HG03175 (cell line): ENCODE results near the gene APBA3.

ENCODE experiments used
- ATAC-seq: cut with Tn5 transposase; IDR thresholded peaks from one replicate; pipeline ENCODE4 v1.9.1; 2021; ENCODE audit warnings: mild to moderate bottlenecking, moderate library complexity; ENCODE audit not compliant: unreplicated experiment

Gene APBA3

DNA sequence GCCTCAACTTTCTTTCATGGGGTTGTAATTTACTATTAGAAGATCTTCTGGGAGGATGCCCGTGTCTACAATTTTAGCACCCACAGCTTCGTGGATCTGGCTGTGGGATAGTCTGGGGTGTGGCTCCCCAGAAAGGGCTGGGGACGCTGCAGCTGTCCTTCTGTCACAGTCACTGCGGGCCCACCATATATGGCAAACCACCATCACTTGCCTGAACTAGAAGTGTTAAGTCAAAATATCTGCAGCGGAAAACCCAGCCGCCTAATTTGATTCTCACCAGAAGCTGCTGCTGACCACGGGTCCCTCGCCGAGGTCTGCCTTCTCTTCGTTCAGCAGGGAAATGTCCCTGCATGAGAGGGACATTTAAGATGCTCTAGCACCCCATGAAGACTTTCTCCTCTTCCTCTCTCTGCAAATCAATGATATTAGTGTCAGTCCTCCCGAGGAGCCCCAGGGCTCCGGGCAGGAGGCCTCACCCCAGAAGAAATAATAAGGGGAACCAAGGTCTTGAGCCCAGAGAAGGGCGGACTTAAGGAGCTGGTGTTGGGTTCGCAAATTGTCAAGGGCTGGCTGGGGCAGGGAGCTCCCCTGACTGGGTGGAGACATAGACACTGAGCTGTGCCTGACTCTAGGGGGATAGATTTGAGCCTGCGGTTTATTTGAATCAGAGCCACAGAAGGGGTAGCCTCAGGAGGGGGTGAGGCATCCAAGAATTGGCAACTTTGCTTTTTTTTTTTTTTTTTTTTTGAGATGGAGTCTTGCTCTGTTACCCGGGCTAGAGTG is 27.7 kb upstream of the APBA3 start:
- no peak for ATAC-seq

DNA sequence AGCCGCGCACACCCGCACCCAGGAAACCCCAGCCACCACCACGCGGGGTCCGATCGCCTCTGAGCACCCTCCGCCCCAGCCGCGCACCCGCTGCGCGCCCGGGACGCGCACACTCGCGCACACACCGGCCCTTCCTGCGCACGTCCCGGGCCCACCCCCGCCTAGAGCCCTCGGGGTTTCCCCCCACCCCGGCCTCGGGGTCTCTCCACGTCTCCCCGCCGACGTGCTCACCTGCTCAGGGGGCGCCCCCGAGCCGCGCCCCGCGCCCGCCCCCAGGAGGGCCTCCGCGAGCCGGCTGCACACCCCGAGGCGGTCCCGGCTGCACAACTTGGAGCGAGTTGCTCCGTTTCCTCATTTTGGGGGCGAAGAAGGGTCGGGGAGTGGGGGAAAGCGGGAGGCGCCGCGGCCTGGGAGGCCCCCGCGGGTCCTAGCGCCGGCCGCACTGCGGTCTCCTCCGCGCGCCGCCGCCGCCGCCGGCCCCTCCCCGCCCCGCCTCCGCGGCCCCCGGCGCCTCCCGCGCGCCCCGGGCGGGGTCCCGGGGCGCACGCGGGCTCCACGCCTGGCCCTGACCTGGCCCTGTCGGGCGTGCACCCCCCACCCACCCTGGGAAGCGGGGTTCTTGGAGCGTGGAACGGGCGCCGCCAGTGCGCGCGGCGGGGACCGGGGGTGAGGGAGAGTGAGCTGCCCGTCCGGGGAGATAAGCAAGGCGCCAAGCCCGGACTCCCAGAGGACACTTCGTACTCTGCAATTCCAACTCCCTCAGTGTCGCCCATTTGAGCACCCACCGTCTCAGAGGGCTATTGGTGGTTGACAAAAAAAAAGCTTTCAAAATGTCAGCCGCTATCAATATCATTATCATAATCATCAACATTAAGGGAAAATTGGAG is 24.7 kb upstream of the APBA3 start, which contains the start of gene MATK:
Gene MATK, minus strand, starts transcription at position 444 of the 887 bp plus-strand sequence. CDS start 1,246 bp downstream, outside the sequence.
- ATAC-seq, result no peak

DNA sequence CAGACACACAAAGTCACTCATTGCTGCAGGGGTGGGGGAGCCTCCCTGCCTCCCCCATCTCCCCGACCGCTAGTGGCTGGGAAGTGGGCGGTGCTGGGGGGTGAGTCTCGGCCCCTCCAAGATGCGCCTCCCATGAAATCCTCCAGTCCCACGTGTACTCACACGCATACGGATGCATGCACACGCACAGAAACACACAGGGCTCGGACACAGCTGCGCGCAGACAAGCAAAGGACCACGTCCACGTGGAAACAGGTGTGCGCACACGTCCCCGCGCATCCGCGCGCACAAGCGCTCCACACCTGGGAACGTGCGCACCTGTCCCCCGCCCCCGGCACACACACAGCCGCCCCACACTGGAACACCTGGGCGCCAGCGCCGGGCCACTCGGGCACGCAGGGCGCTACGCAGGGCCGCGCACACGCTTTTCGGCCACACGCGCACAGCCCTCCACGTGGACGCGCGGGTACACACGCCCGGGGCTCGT is 24.0 kb upstream of the APBA3 start:
- no peak for ATAC-seq

DNA sequence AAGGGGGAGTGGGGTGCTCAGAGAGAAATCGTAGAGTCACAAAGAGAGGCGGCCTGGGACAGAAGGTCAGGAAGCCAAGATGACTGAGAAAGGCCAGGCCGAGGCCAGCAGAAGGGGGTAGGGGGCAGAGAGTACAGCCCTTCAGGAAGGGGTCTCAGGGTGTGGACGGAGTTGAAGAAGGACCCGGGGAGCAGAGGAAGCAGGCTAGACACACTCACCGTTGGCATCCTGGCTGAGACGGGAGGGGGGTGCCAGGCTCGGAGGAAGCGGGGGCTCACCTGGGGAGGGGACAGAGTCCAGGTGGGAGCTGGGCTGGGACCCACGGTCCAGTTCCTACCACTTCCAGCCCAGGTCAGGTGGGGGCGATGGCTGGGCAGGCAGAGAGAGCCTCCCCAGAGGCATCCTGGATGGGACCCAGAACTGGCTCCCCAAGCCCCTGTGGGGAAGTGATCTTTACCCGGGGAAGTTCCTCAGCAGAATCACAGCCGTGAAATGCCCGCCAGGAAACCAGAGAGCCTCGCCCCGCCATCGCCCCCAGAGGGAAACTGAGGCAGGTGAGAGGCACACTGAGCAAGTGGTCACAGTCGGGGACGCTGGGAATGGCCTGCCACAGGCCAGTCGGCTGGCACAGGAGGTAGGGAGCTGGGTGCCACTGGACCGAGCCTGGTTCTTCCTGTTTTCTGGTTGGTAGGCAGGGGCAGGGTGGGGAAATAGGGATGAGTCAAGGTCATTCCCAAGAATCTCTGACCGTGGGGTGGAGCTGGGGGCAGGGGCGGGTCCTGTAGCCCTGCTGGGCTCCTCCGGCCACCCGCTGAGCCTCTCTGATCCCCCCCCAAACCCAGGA is 23.3 kb upstream of the APBA3 start:
- ATAC-seq, result no peak

DNA sequence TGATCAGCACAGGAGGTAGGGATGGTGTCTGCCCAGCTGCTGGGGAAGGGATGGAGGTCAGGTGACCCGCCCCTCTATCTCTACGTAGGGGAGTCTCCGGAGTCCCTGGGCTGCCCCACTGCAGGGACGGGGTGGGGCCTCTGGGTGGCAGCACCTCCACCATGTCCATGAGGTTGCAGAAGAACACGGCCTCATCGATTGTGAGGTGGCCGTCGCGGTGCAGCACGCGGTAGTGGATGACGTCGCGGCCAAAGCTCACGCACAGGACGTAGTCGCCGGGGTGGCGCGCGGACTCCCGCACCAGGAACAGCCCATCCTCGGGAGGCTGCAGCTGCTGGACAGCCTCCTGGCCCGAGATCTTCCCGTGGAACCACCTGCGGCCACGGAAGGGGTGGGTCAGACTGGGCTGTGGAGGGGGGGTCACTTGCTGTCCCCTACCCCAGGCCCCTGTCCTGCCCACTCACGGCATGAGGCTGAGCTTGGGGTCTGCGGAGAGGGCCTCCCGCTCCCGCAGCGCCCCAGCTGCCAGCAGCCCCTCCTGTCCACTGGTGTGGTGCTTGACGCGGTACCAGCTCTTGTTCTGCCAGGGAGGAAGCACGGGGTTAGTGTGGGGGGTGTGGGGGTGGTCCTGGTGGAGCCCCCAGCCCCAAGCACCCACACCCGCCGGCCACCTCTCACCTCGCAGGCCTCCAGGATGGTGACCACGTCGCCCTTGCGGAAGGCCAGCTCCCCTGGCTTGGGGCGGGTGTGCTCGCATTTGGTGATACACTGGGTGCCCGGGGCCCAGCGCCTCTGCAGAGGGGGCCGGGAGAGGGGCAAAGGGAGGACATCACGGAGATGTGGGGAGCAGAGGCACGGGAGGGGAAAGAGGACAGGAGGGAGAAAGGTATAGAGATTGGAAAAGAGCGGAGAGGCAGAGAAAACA is 22.4 kb upstream of the APBA3 start:
- ATAC-seq, result no peak

DNA sequence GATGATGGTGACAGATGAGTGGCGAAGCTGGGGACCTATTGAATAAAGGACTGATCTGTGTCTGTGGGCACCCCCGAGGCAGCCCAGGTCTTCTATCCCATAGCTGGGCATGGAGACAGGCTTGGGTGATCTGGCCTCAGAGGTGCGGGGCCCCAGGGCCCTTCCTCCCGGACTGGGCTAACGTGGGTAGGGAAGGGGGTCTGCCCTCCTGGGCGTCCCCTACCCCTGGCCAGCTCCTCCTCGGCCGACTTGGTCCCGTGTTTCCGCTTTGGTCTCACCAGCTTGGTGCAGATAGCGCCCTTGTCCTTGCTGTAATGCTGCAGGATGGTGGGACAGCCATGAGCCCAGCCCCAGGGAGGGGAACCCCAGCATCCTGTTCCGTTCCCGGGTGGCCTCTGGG is 21.4 kb upstream of the APBA3 start:
- no peak for ATAC-seq

DNA sequence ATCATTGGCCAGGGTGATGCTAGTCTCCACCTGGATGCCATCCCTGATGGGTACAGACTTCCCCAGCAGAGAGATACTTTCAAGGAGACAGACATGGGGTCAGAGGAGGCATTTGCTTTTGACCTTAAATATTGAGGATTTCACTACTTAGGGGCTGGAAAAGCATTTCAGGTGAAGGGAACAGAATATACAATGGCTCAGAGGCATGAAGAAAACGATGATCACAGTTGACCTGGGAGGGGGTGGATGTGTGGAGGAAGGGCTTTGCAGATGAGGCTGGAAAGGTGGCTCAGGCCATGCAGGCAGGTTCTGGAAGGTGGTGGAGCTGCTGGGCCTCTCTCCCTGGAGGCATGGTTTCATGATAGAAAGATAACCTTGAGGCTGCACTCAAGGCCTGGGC is 20.8 kb upstream of the APBA3 start:
- no peak for ATAC-seq

DNA sequence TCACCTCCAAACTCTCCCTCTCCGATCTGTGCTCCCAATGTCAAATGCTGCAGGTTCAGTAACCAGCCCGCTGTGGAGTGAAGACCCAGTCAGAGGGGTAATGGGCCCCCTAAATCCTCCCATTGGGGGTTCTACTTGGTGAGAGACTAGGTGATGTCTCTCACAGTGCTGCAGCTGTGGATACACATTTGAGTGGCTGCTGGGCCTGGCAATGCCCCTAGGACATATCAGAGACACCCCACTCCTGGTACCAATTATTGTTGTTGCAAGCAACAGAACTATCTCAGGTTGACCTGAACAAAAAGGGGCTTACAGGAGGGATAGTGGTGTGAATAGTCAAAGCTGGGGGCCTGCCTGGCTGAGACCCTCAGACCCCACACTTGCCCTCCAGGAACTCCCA is 20.1 kb upstream of the APBA3 start:
- ATAC-seq, result no peak

DNA sequence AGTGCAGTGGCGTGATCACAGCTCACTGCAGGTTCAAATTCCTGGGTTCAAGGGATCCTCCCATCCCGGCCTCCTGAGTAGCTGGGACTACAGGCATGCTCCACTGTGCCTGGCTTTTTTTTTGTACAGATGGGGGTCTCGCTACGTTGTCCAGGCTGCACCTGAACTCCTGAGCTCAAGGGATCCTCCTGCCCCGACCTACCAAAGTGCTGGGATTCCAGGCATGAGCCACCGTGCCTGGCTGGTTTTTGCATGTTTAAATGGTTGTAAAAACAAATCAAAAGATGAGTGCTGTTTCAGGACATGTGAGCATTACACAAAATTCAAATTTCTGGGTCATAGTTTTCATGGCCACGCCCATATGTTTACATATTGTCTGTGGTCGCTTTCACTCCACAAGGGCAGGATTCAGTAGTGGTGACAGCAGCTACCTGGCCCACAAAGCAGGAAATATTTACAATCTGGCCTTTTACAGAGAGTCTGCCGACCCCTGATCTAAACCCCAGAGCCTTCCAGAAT is 19.4 kb upstream of the APBA3 start:
- ATAC-seq, result no peak

DNA sequence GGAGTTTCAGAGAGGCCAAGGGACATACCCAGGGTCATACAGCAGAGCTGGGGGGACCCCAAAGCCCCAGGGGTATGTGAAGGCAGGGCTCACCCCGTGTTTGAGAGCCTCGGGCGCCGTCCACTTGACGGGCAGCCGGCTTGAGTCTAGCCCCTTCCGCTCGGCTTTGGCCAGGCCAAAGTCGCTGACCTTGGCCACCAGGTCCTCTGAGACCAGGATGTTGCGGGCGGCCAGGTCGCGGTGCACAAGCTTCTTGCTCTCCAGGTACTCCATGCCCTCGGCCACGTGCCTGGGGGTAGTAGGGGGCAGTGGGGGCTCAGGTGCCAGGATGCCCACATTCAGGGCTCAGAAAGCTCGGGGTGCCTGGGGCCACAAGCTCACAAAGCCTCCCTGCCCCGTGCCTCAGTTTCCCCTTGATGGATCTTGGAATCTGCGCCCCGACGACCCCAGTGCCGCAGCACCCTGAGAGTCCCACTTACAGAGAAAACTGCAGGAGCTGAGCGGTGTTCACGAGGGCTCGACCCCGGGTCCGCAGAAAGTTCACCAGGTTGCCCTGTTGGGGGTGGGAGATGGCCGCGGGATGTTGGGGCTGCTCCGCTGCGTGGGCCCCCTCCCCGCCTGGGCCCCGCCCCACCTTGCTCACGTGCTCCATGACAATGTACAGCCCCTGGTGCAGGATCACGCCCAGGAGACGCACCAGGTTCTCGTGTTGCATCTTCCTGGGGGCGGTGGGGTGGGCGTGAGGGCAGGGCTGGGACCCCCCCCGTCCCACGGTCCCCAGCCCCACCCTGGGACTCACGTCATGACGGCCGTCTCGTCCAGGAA is 17.6 kb upstream of the APBA3 start:
- ATAC-seq, result no peak

DNA sequence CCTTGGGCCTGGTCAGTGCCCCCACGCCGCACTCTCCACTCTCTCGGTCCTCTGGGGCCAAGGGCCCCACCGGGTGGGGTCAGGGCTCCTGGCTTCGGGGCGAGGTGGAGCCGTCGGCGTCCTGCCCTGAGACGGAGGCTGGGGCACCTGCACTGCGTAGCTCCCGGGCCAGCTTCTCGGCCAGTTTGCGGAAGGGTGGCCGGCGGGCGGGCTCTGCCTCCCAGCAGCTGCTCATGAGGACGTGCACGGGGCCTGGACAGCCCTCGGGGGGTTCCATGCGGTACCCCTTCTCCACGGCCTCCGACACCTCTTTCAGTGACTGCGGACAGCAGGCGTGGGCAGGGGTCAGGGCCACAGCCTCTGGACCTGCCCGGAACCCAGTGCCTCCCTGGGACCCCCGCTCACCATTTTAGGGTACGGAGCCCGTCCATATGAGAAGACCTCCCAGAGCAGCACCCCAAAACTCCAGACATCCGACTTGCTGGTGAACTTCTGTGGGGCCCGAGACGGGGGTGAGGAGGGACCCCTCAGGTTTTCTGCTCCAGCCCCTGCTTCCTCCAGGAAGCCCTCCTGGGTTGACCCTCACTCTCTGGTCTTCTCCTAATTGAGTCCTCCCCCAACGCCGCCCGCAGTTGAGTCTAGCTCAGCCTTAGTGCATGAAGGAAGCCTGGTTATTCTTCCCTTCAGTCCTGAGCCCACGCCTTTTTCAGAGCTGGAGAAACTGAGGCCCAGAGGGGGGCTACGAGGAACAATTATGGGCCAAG is 16.8 kb upstream of the APBA3 start:
- ATAC-seq, result no peak

DNA sequence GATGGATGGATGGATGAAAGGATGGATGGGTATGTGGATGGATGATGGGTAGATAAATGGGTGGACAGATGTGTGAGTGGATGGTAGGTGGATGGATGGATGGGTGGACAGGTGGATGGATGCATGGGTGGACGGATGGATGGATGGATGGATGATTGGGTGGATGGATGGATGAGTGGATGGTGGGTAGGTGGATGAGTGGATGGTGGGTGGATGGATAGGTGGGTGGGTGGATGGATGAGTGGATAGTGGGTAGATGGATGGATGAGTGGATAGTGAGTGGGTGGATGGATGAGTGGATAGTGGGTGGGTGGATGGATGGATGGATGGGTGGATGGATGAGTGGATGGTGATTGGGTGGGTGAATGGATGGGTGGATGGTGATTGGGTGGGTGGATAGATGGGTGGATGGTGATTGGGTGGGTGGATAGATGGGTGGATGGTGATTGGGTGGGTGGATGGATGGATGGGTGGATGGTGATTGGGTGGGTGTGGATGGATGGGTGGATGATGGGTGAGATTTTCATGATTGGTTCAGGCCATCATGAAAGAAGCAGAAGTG is 15.1 kb upstream of the APBA3 start:
- ATAC-seq, result no peak

DNA sequence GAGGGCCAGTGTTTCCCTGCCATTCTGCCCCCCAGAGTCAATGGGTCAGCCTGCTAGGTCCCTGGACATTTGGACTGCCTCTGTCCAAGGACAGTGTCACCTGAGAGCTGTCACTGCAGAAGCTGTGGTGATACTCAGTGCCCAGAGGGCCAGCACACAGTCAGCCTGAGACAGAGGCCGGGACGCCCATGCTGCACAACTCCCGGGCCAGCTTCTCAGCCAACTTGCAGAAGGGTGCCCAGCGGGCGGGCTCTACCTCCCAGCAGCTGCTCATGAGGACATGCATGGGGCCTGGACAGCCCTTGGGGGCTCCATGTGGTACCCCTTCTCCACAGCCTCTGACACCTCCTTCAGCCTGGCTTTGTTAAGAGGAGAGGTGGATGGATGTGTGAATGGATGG is 14.3 kb upstream of the APBA3 start:
- ATAC-seq, result no peak

DNA sequence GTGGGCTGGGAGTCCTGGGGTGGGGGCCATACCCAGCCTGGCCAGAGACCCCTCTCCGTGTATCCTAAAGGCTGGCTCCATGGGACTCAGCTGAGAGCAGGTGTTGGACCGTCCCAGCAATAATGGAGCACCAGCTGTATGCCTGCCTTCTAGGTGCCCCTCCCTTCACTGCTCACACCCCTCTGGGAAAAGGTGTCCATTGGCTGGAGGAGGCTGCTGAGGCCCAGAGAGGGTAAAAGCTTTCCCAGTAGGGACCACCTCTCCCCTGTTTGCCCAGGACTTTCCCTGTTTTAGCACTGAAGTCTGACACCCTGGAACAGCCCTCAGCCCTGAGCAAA is 13.9 kb upstream of the APBA3 start:
- ATAC-seq, result no peak

DNA sequence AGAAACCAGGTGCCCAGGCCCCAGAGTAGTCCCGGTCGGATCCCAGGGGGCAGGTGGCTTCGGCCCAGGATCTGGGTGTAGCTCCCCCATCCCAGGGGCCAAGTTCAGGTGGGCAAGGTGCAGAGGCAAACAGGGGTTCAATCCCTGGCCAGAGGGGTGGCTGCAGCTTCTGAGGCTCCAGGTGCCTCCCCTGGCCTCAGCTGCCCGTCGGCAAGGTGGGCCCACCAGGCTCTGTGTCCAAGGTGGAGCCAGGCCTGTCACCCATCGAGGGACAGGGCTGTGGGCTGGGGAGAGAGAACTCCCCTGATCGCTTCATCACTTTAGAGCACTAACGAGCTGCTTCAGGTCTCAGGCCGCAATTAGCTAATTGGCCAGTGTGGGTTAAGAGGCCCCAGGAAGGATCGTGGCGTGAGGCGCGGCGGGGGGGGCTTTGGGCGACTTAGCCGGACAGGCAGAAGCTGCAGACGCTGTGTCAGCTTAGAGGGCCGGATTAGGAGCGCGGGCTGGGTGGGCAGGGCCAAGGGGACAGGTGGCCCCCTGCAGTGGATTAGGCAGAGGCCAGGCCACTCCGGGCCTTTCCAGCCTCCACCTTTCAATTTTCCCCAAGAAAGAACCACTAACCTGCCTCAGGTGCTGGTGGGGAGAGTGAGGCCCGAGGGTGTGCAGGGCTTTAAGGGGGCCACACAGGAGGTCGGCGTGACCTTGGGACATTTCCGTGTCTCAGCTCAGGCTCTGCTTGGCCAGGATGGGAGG is 13.3 kb upstream of the APBA3 start:
- ATAC-seq, result no peak

DNA sequence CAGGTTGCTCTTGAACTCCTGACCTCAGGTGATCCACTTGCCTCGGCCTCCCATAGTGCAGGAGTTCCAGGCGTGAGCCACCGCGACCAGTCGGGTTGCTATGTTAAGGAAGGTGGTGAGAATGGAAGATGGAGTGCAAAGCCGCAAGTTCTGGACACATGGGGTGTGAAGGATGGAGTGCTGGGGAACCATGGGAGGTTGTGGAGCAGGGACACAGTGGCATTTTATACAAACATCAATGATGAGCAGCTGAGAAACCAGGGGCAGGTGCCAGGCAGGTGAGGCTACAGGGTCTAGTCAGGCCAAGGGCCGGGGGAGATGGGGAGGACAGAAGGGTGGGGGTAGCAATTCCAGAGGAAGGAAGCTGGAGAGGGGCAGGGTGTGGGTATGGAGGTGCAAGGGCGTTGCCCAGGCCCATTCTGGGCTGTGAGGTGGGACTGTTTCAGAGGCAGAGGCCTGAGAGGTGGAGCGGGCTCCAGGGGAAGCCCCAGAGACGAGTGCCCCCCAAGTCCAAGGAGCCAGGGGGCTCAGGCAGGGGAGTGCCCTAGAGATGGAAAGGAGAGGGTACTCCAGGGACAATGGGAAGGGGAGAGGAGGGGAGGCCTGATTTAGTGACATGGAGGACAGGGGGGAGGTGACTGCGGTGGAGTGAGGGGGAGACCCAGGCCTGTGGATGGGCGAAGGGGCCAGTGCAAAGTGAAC is 12.5 kb upstream of the APBA3 start:
- no peak for ATAC-seq
